GM18507 (cell line): ENCODE data around the gene UBE2S.
A peak's percentile ranks its signal among the peaks of the same experiment; 100 is the strongest.
"Not testable (repeated sequence)": the region's sequence is repeated elsewhere in the genome, so short reads cannot be mapped to it uniquely, and the experiment has no call there.

Source experiments
- DNase-seq: peaks from one replicate; pipeline ENCODE4 v3.0.0; 2011; ENCODE audit warnings: low read depth; ENCODE audit not compliant: insufficient read length; ENCODE audit errors: extremely low spot score
- FAIRE-seq: peaks from 2 replicates; lab custom pipeline; 2011; peaks lifted over from hg19 to GRCh38; lab: Jason Lieb, UNC

The UBE2S gene

GRCh38 chr19:55407800-55408532, 378 bp upstream of the UBE2S start:
- FAIRE-seq (peak; percentile 97), DNase-seq (peak; percentile 96)

GRCh38 chr19:55406826-55407549, 600 bp downstream of the UBE2S start:
- DNase-seq = no peak
- no peak for FAIRE-seq

- no peak for DNase-seq
- no peak for FAIRE-seq
Observed at GRCh38 chr19:55406091-55406825, 1.3 kb downstream of the UBE2S start.

- no peak for FAIRE-seq
- no peak for DNase-seq
Observed at GRCh38 chr19:55405638-55406037, 1.9 kb downstream of the UBE2S start.

- FAIRE-seq = no peak
- no peak for DNase-seq
Observed at GRCh38 chr19:55402509-55402908, 5.1 kb downstream of the UBE2S start.

- not testable (repeated sequence) for FAIRE-seq, DNase-seq
Observed at GRCh38 chr19:55401390-55401789, 6.2 kb downstream of the UBE2S start.

GRCh38 chr19:55400281-55401087, 7.1 kb downstream of the UBE2S start:
- DNase-seq = no peak
- FAIRE-seq = no peak

- FAIRE-seq (peak; percentile 78), DNase-seq (no peak)
Observed at GRCh38 chr19:55398200-55398925, 9.2 kb downstream of the UBE2S start.

GRCh38 chr19:55392820-55393761, 14.5 kb downstream of the UBE2S start:
- FAIRE-seq = no peak

GRCh38 chr19:55391702-55392615, 15.6 kb downstream of the UBE2S start:
- no peak for DNase-seq

More at GRCh38 chr19:55392820-55393761, 14.5 kb downstream of the UBE2S start:
- DNase-seq = no peak

GRCh38 chr19:55391191-55391670, 16.4 kb downstream of the UBE2S start:
- no peak for DNase-seq
- no peak for FAIRE-seq

More at GRCh38 chr19:55391702-55392615, 15.6 kb downstream of the UBE2S start:
- FAIRE-seq = no peak

- DNase-seq (no peak), FAIRE-seq (no peak)
Observed at GRCh38 chr19:55390461-55390880, 17.1 kb downstream of the UBE2S start.

GRCh38 chr19:55389386-55390317, 17.9 kb downstream of the UBE2S start:
- no peak for DNase-seq
- no peak for FAIRE-seq

GRCh38 chr19:55387736-55388497, 19.7 kb downstream of the UBE2S start:
- FAIRE-seq (no peak), DNase-seq (no peak)

- no peak for FAIRE-seq
Observed at GRCh38 chr19:55386493-55386971, 21.1 kb downstream of the UBE2S start.

More at GRCh38 chr19:55386493-55386971, 21.1 kb downstream of the UBE2S start:
- DNase-seq = no peak
